Islet precursor cell (in vitro differentiated cells): ENCODE data around the gene CFAP73.
"Not testable (repeated sequence)": the region's sequence is repeated elsewhere in the genome, so short reads cannot be mapped to it uniquely, and the experiment has no call there.

Experiments
- DNase-seq: peaks from one replicate; pipeline ENCODE4 v3.0.0-alpha.2; 2018

Gene CFAP73

GRCh38 chr12:113196582-113196981 is 47.1 kb downstream of the CFAP73 start:
- DNase-seq: no peak

- DNase-seq: peak; percentile 81
Measured at GRCh38 chr12:113196990-113197389, 47.5 kb downstream of the CFAP73 start.

- no peak for DNase-seq
Measured at GRCh38 chr12:113197518-113198077, 48.1 kb downstream of the CFAP73 start.

GRCh38 chr12:113198296-113198695 is 48.8 kb downstream of the CFAP73 start:
- DNase-seq: no peak

GRCh38 chr12:113200021-113200797 is 50.7 kb downstream of the CFAP73 start:
- DNase-seq: no peak

GRCh38 chr12:113201187-113202177 is 52.0 kb downstream of the CFAP73 start:
- DNase-seq: no peak

GRCh38 chr12:113202300-113203075 is 53.0 kb downstream of the CFAP73 start:
- DNase-seq: no peak

GRCh38 chr12:113203852-113204760 is 54.6 kb downstream of the CFAP73 start:
- no peak for DNase-seq

GRCh38 chr12:113204804-113205203 is 55.3 kb downstream of the CFAP73 start:
- DNase-seq: no peak

GRCh38 chr12:113206802-113207201 is 57.3 kb downstream of the CFAP73 start:
- not testable (repeated sequence) for DNase-seq

GRCh38 chr12:113207613-113208040 is 58.1 kb downstream of the CFAP73 start:
- DNase-seq: peak; percentile 86

GRCh38 chr12:113208041-113208934 is 58.8 kb downstream of the CFAP73 start:
- DNase-seq: no peak
